SK-N-SH (cell line): ENCODE results near the gene SAXO1. TPM values are rescaled to one million over a fixed set of nuclear protein-coding genes. Genes with fewer than 3 reads are reported as not detected.

Source experiments
- CTCF ChIA-PET: fragments of 300-600, 350-600 bp; formaldehyde crosslinking; extraction: SDS; loops from one replicate; lab custom pipeline; 2021; lab: Yijun Ruan, JAX
- POLR2A ChIA-PET: fragments of 350-600 bp; sonication (Branson Sonifier 250); formaldehyde crosslinking; extraction: SDS; loops from one replicate; lab custom pipeline; 2020; ENCODE audit warnings: antibody characterized with exemption, inconsistent platforms; lab: Yijun Ruan, JAX
- DNase-seq: peaks from one replicate; pipeline ENCODE4 v3.0.0; 2012
- H2AFZ ChIP-seq: fragments of 200-600 bp; sonication (generic); 2 replicates; pipeline ENCODE4 v1.8.1; 2016; ENCODE audit warnings: antibody characterized with exemption, mild to moderate bottlenecking, low read depth
- H3F3A ChIP-seq: fragments of 200-600 bp; sonication (generic); replicated peaks from 2 replicates; pipeline ENCODE3; 2016; ENCODE audit warnings: antibody characterized with exemption, mild to moderate bottlenecking; ENCODE audit not compliant: insufficient read depth
- H3K27ac ChIP-seq, 2 experiments: fragments of 200-500 bp in 1 of 2; fragments of 200-600 bp in 1 of 2; sonication (Bioruptor generic) in 1 of 2; sonication (generic), shearing (Covaris generic) in 1 of 2; 2 replicates each; pipeline versions ENCODE4 v1.5.1 to v1.6.1; 2014 to 2016; ENCODE audit warnings: low read depth in 2 of 2, inconsistent platforms in 1 of 2, low read length in 1 of 2, mild to moderate bottlenecking in 1 of 2, mixed read lengths in 1 of 2
- H3K27me3 ChIP-seq: fragments of 200-600 bp; sonication (generic), shearing (Covaris generic); 2 replicates; pipeline ENCODE4 v1.6.1; 2016; ENCODE audit warnings: mixed run types; ENCODE audit not compliant: insufficient read depth
- H3K36me3 ChIP-seq, 2 experiments: fragments of 200-500 bp in 1 of 2; fragments of 200-600 bp in 1 of 2; sonication (Bioruptor generic) in 1 of 2; sonication (generic) in 1 of 2; replicated peaks in 1 of 2; 2 replicates each; pipeline versions ENCODE3 to v1.5.1; 2014 to 2016; ENCODE audit warnings: low read length in 1 of 2, mild to moderate bottlenecking in 1 of 2; ENCODE audit not compliant: insufficient read depth in 2 of 2, control insufficient read depth in 1 of 2
- H3K4me1 ChIP-seq, 2 experiments: fragments of 200-500 bp in 1 of 2; fragments of 200-600 bp in 1 of 2; sonication (Bioruptor generic) in 1 of 2; sonication (generic), shearing (Covaris generic) in 1 of 2; 2 replicates each; pipeline versions ENCODE4 v1.5.1 to v1.6.1; 2014 to 2016; ENCODE audit warnings: low read depth in 1 of 2, low read length in 1 of 2, mixed run types in 1 of 2; ENCODE audit not compliant: insufficient read depth in 2 of 2, control insufficient read depth in 1 of 2
- H3K4me2 ChIP-seq: fragments of 200-600 bp; sonication (generic), shearing (Covaris generic); 2 replicates; pipeline ENCODE4 v1.6.1; 2017; ENCODE audit warnings: mixed run types
- H3K4me3 ChIP-seq, 2 experiments: fragments of 200-500 bp in 1 of 2; fragments of 200-600 bp in 1 of 2; sonication (Bioruptor generic) in 1 of 2; sonication (generic), shearing (Covaris generic) in 1 of 2; 2 replicates each; pipeline versions ENCODE4 v1.5.1 to v1.8.1; 2014 to 2016; ENCODE audit warnings: low read depth in 2 of 2, inconsistent platforms in 1 of 2, low read length in 1 of 2, mild to moderate bottlenecking in 1 of 2, mixed read lengths in 1 of 2, moderate library complexity in 1 of 2
- H3K79me2 ChIP-seq: fragments of 200-600 bp; sonication (generic); 2 replicates; pipeline ENCODE4 v1.8.1; 2017; ENCODE audit warnings: mild to moderate bottlenecking; ENCODE audit not compliant: insufficient read depth
- H3K9ac ChIP-seq: fragments of 200-600 bp; sonication (generic); 2 replicates; pipeline ENCODE4 v1.6.1; 2017; ENCODE audit warnings: mixed run types
- H3K9me2 ChIP-seq: fragments of 200-600 bp; sonication (generic); 2 replicates; pipeline ENCODE4 v1.6.1; 2017; ENCODE audit warnings: mixed run types
- H3K9me3 ChIP-seq: fragments of 200-600 bp; sonication (generic); 2 replicates; pipeline ENCODE4 v1.6.1; 2017; ENCODE audit warnings: mixed run types, mild to moderate bottlenecking, moderate library complexity
- H4K20me1 ChIP-seq: fragments of 200-600 bp; sonication (generic); 2 replicates; pipeline ENCODE4 v1.6.1; 2017; ENCODE audit warnings: mild to moderate bottlenecking, mixed run types; ENCODE audit not compliant: insufficient read depth
- CTCF ChIP-seq: fragments of 200-600 bp; sonication (generic); IDR thresholded peaks from 2 replicates; pipeline ENCODE4 v1.6.1; 2017; ENCODE audit warnings: antibody characterized with exemption, mild to moderate bottlenecking, moderate library complexity
- ELF1 ChIP-seq: IDR thresholded peaks from 2 replicates; pipeline ENCODE4 v1.4.0; 2012
- EP300 ChIP-seq, 2 experiments: IDR thresholded peaks; 2 replicates each; pipeline versions ENCODE4 v1.4.0 to v1.6.1; 2012; ENCODE audit warnings: borderline replicate concordance in 1 of 2, low read depth in 1 of 2, low read length in 1 of 2
- FOSL2 ChIP-seq: IDR thresholded peaks from 2 replicates; pipeline ENCODE4 v1.4.0; 2012; ENCODE audit warnings: low read depth, mild to moderate bottlenecking, moderate library complexity, borderline replicate concordance
- GABPA ChIP-seq: IDR thresholded peaks from 2 replicates; pipeline ENCODE4 v1.4.0; 2012; ENCODE audit warnings: low read depth, mild to moderate bottlenecking
- JUND ChIP-seq: IDR thresholded peaks from 2 replicates; pipeline ENCODE4 v1.4.0; 2012
- NRF1 ChIP-seq: IDR thresholded peaks from 2 replicates; pipeline ENCODE4 v1.6.1; 2012; ENCODE audit warnings: low read depth, mild to moderate bottlenecking, low read length
- PBX3 ChIP-seq: IDR thresholded peaks from 2 replicates; pipeline ENCODE4; 2012
- RCOR1 ChIP-seq: fragments of 150-350 bp; IDR thresholded peaks from 2 replicates; pipeline ENCODE4 v1.6.1; 2017; ENCODE audit warnings: antibody characterized with exemption, low read length
- REST ChIP-seq: IDR thresholded peaks from 2 replicates; pipeline ENCODE4 v1.6.1; 2012; ENCODE audit warnings: mild to moderate bottlenecking, low read depth, low read length, moderate library complexity
- SIN3A ChIP-seq: IDR thresholded peaks from 2 replicates; pipeline ENCODE4 v1.6.1; 2012; ENCODE audit warnings: low read depth, mild to moderate bottlenecking, low read length, moderate library complexity, borderline replicate concordance
- TCF12 ChIP-seq: IDR thresholded peaks from 2 replicates; pipeline ENCODE4 v1.4.0; 2012
- YY1 ChIP-seq: IDR thresholded peaks from 2 replicates; pipeline ENCODE4 v1.4.0; 2012; ENCODE audit warnings: low read depth, mild to moderate bottlenecking
- WGBS: methylation state at CpG from one replicate; pipeline ENCODE4 v1.1.6; 2017; ENCODE audit warnings: low lambda C conversion rate; 5-methylcytosine and 5-hydroxymethylcytosine counted together
- polyA plus RNA-seq, 3 experiments: library from polyadenylated mRNA; depleted of rRNA; stranded (reverse); fragments of >200 nt; gene quantifications; 2 replicates each; pipeline ENCODE4 v1.2.3, GENCODE V29; 2012

The SAXO1 gene
- polyA plus RNA-seq, 1 of the 3 experiments (the other 2 are of a cell fraction), result 0.03 TPM

- H4K20me1 ChIP-seq, result no peaks in the 10 kb centered on the region
- TF ChIP-seq TCF12 (no peak), YY1 (no peak), SIN3A (no peak)
- DNase-seq, result no peak
- H3K36me3 ChIP-seq, result peaks cover under 1 to 42% of the 10 kb centered on the region in 2 experiments
- H3K27ac ChIP-seq, result no peak overlapping the region
- H3K79me2 ChIP-seq, result no peaks in the 10 kb centered on the region
- CTCF ChIA-PET, result no interaction called here
- peaks cover 0 to 14% of the 10 kb centered on the region in 2 experiments; a peak in 1 of 4 replicates for H3K4me1 ChIP-seq
- no peak overlapping the region for H3K4me2 ChIP-seq
- no peaks in the 10 kb centered on the region for H3K9me2 ChIP-seq
- no peaks in the 10 kb centered on the region for H3K27me3 ChIP-seq
- 68% methylated on average over 2 of the region's 2 CpGs for WGBS
- POLR2A ChIA-PET, result no interaction called here
- H3K9ac ChIP-seq, result no peak overlapping the region
- H3K4me3 ChIP-seq, result no peak overlapping the region
- H3F3A ChIP-seq, result peaks cover 33% of the 10 kb centered on the region
- H2AFZ ChIP-seq, result no peak overlapping the region
- H3K9me3 ChIP-seq, result no peaks in the 10 kb centered on the region
Observed at GRCh38 chr9:18903450-18903849, 129.6 kb downstream of the SAXO1 start.

GRCh38 chr9:18896531-18897179, 136.4 kb downstream of the SAXO1 start:
- 57% methylated on average over 1 of the region's 2 CpGs for WGBS
- Histone ChIP-seq H3K79me2 (no peaks in the 10 kb centered on the region), H3F3A (peaks cover 21% of the 10 kb centered on the region), H4K20me1 (no peaks in the 10 kb centered on the region), H3K36me3 (peaks cover 10 to 91% of the 10 kb centered on the region in 2 experiments), H2AFZ (no peak overlapping the region), H3K27me3 (no peaks in the 10 kb centered on the region), H3K4me1 (no peaks in the 10 kb centered on the region; a peak in 2 of 4 replicates), H3K27ac (no peak overlapping the region), H3K4me3 (no peak overlapping the region), H3K4me2 (no peak overlapping the region), H3K9ac (no peak overlapping the region), H3K9me3 (peaks cover 21% of the 10 kb centered on the region), H3K9me2 (no peaks in the 10 kb centered on the region)
- CTCF ChIA-PET, result no interaction called here
- POLR2A ChIA-PET, result no interaction called here
- TF ChIP-seq TCF12 (no peak), FOSL2 (no peak), JUND (no peak), EP300 (IDR thresholded peaks at IDR 0.05; ENCODE audit: borderline replicate concordance in 1 of 2, low read depth in 1 of 2, low read length in 1 of 2) (no peak), CTCF (no peak), REST (no peak), GABPA (no peak), RCOR1 (no peak), ELF1 (no peak), YY1 (no peak), NRF1 (no peak), PBX3 (no peak)
- DNase-seq, result no peak
